Anterior cingulate cortex (tissue), 58 donors: Measurements from ENCODE around the gene PODXL2.
A peak's percentile ranks its signal among the peaks of the same experiment; 100 is the strongest.
"Not testable (repeated sequence)": the region's sequence is repeated elsewhere in the genome, so short reads cannot be mapped to it uniquely, and the experiment has no call there.

Experiments used
- DNase-seq, 58 donors: peaks; one replicate each; lab custom pipeline; 2025; lab: John Stamatoyannopoulos, UW

Gene PODXL2

GRCh38 chr3:127652246-127652995, 23.4 kb downstream of the PODXL2 start:
- DNase-seq = peak in 27 of 58 donors; percentile 5 to 60 (median 26)

GRCh38 chr3:127654374-127654773, 25.4 kb downstream of the PODXL2 start:
- no peak for DNase-seq

DNA sequence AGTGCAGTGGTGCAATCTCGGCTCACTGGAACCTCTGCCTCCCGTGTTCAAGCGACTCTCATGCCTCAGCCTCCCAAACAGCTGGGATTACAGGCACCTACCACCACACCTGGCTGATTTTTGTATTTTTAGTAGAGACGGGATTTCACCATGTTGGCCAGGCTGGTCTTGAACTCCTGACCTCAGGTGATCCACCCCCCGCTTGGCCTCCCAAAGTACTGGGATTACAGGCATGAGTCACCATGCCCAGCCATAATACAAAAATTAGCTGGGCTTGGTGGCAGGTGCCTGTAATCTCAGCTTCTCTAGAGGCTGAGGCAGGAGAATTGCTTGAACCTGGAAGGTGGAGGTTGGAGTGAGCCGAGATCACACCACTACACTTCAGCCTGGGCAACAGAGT, 26.0 kb downstream of the PODXL2 start:
- not testable (repeated sequence) for DNase-seq

GRCh38 chr3:127655641-127656040, 26.7 kb downstream of the PODXL2 start:
- DNase-seq = peak in 3 of 58 donors; percentile 30 to 31 (median 30)

DNA sequence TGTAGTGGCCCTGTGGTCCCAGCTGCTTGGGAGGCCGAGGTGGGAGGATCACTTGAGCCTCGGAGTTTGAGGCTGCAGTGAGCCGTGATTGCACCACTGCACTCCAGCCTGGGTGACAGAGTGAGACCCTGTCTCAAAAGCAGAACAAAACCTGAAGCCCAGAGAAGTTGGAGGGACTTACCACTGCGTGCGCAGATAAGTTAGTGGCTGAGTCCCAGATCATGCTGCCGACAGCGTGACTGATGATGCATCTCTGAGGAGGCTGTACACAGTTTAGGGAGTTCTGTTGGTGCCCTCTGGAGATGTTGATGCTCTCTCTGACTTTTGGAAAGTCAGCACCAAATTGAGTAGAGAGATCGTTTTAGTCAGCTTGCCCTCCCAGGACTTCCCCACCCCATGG, 27.9 kb downstream of the PODXL2 start:
- DNase-seq = no peak

GRCh38 chr3:127658234-127658633, 29.2 kb downstream of the PODXL2 start:
- no peak for DNase-seq

DNA sequence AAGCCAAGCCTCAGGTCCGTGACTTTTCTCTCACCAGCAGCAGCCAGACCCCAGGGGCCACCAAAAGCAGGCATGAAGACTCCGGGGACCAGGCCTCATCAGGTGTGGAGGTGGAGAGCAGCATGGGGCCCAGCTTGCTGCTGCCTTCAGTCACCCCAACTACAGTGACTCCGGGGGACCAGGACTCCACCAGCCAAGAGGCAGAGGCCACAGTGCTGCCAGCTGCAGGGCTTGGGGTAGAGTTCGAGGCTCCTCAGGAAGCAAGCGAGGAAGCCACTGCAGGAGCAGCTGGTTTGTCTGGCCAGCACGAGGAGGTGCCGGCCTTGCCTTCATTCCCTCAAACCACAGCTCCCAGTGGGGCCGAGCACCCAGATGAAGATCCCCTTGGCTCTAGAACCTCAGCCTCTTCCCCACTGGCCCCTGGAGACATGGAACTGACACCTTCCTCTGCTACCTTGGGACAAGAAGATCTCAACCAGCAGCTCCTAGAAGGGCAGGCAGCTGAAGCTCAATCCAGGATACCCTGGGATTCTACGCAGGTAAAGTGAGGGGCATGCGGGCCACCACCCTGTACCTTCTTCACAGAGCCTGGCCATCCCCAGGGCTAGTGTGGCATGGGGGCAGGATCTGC, 31.8 kb downstream of the PODXL2 start:
- DNase-seq = no peak

DNA sequence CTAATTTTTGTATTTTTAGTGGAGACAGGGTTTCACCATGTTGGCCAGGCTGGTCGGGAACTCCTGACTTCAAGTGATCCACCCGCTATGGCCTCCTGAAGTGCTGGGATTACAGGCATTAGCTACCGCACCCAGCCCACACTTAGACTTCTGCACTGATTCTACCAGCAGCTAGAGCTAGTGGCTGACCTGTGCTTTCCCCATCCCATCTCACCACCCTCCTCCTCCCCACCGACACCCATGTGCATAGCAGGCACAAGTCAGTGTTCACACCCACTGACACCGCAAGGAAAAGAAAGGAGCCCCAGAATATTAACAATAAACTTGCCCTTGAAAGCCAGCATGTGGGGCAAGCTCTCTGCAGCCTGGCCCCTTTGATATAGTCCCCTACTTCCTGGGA, 32.6 kb downstream of the PODXL2 start:
- DNase-seq = no peak

- no peak for DNase-seq
Observed at GRCh38 chr3:127662001-127662469, 33.0 kb downstream of the PODXL2 start.

DNA sequence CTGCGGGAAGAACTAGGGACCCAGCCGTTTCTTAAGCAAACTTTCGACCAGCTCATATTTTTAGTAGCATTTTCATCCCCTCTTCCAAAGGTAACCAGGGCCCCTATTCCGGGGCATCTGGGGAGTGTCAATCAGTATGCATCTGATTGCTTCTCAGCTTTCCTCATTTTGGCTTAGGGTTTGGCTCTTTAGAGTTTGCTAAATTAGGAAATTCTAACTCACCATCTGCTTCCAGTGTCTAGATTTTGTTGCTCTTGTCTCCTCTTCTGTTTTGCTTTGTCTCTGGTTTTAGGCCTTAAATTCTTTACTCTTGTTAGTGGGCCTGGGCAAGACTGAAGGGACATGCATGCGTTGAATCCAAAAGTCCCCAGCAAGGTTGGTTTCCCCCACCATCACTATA, 34.2 kb downstream of the PODXL2 start:
- DNase-seq = no peak

- DNase-seq = no peak
Observed at GRCh38 chr3:127665165-127665564, 36.2 kb downstream of the PODXL2 start.

DNA sequence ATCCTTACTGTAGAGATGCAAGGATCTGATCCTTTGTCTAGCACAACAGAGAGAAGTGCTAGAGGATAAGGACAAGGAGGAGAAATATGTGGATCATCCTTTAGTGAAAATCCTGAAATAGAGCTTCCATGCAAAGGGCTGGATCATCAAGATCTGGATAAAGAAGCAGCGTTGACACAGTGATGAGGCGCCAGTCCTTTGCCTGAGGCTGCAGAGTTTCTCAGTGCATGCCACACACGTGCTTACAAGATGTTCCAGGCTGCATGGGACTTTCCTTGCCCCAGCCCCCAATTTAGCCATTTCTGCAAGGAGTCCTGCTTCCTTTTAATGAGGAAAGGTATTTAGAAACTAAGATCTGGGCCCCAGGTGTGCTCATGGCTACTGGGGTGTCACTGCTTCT, 36.6 kb downstream of the PODXL2 start:
- DNase-seq = no peak

DNA sequence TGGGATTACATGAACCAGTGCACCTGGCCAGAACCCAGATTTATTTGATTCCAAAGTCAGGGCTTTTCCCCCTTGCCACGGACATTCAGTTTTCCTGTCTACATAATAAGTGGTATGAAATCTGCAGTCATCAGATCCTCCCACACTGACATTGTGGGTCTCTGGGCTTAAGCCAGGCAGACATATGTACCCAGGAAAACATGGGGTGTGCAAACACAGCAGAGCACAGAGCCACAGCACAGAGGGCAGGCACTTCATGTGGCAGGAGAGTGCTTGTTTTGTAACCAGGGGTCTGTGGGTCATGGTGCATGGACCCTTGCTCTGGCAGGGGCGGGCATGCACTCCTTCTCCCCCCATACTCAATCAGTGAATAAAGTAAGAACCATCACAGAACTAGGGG, 37.7 kb downstream of the PODXL2 start:
- no peak for DNase-seq

GRCh38 chr3:127667119-127667681, 38.2 kb downstream of the PODXL2 start:
- DNase-seq = peak in 47 of 58 donors; percentile 25 to 86 (median 60)

GRCh38 chr3:127668906-127669305, 39.9 kb downstream of the PODXL2 start:
- no peak for DNase-seq

DNA sequence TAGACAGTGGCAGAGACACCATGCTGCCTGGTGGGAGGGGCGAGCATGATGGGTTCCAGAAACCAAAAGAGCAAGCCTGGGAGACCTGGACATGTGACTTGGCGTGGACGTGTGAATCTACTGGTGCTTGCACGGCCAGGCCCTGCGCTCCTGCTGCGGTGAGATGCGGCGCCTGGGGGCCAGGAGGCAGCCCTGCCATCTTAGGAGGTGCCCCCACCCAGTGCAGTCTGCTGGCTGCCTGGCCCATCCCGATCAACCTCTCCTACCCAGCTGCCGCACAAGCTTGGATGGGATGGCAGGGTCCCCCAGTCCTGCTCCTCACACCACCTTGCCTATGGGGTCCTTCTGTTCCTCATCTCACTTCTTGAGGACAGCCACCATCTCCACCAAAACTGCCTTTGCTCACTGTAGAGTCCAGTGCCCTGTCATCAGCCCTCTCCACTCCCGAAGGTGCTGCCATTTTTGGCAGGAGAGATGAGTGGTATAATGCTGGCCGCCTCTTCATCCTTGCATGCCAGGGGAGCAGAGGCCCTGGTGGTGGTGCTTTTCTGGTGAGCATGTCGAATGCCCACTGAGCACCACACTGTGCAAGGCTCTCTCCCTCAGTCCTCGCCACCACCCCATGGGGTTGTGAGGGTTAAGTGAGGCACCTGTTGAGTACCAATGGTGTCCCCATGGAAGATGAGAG, 40.7 kb downstream of the PODXL2 start:
- no peak for DNase-seq

GRCh38 chr3:127670229-127670559, 41.2 kb downstream of the PODXL2 start:
- no peak for DNase-seq

- no peak for DNase-seq
Observed at GRCh38 chr3:127670761-127671522, 42.0 kb downstream of the PODXL2 start.

GRCh38 chr3:127671523-127672428, 42.8 kb downstream of the PODXL2 start:
- DNase-seq = no peak
